ENCODE measurements around the gene PHACTR3. TPM values are rescaled to one million over a fixed set of nuclear protein-coding genes. Genes with fewer than 3 reads are reported as not detected.

The PHACTR3 gene
- total and polyA plus RNA-seq, 2 experiments from 2014 or later = 0.45 to 0.61 TPM

- Histone ChIP-seq H3K27me3 (ENCODE audit: insufficient read depth) (peaks cover 4% of the 10 kb centered on the region; the same call in 1 of the 2 replicates), H3K4me1 (ENCODE audit: insufficient read depth) (no peaks in the 10 kb centered on the region), H3F3A (replicated peaks; ENCODE audit: low read depth) (no peaks in the 10 kb centered on the region), H3K4me3 (no peak overlapping the region), H4K20me1 (replicated peaks; ENCODE audit: insufficient read depth) (no peaks in the 10 kb centered on the region), H3K4me2 (no peak overlapping the region), H3K9me2 (ENCODE audit: insufficient read depth) (no peaks in the 10 kb centered on the region), H3K36me3 (ENCODE audit: insufficient read depth) (no peaks in the 10 kb centered on the region), H2AFZ (no peak overlapping the region), H3K79me2 (replicated peaks; ENCODE audit: insufficient read depth) (no peaks in the 10 kb centered on the region), H3K27ac (ENCODE audit: low read depth) (no peak overlapping the region)
- Mint-ChIP-seq H3K36me3 (ENCODE audit: low read depth) (no peaks in the 10 kb centered on the region), H3K9me3 (no peaks in the 10 kb centered on the region; the same call in 2 of the 3 replicates), H3K4me1 (no peaks in the 10 kb centered on the region), H3K27ac (no peak overlapping the region), H3K27me3 (ENCODE audit: insufficient read depth, low read depth, poor library complexity) (peaks cover 2% of the 10 kb centered on the region), H3K4me3 (no peak overlapping the region)
- TF ChIP-seq ZNF114 (CRISPR knock-in tag; IDR thresholded peaks at IDR 0.05) = no peak
- no peak for TF ChIP-seq POLR2AphosphoS5 (IDR thresholded peaks at IDR 0.05; ENCODE audit: low read depth)
- no peak for TF ChIP-seq ETS1 (IDR thresholded peaks at IDR 0.05)
- TF ChIP-seq CTCF (conservative IDR thresholded peaks at IDR 0.05; ENCODE audit: low read depth in 2 of 2) = no peak
- TF ChIP-seq CREB1 (CRISPR knock-in tag; IDR thresholded peaks at IDR 0.05; ENCODE audit: low read depth) = no peak
- no peak for TF ChIP-seq JUNB (IDR thresholded peaks at IDR 0.05; ENCODE audit: unreplicated experiment)
- TF ChIP-seq ZNF462 (CRISPR knock-in tag; IDR thresholded peaks at IDR 0.05) = no peak
- TF ChIP-seq EZH2 (IDR thresholded peaks at IDR 0.05; ENCODE audit: low read depth, unreplicated experiment) = no peak
- ATAC-seq (no peak), DNase-seq (ENCODE audit: low spot score) (no peak)
Measured at GRCh38 chr20:59731376-59731775, 127.0 kb downstream of the PHACTR3 start.
